Parathyroid adenoma (tissue), 2 donors: Measurements from ENCODE around the gene HSD3B1.

ENCODE experiments used
- H2AFZ ChIP-seq: fragments of 300-600 bp; sonication (generic); one replicate; pipeline ENCODE4 v1.7.0; 2017; ENCODE audit warnings: antibody characterized with exemption, mild to moderate bottlenecking
- H3K27ac ChIP-seq: fragments of 300-600 bp; sonication (generic); one replicate; pipeline ENCODE4 v1.7.0; 2017
- H3K27me3 ChIP-seq: fragments of 300-600 bp; sonication (generic); one replicate; pipeline ENCODE4 v1.7.0; 2017; ENCODE audit warnings: low read length; ENCODE audit not compliant: control insufficient read depth, insufficient read depth
- H3K36me3 ChIP-seq: fragments of 300-600 bp; sonication (generic); one replicate; pipeline ENCODE4 v1.7.0; 2017; ENCODE audit warnings: low read length; ENCODE audit not compliant: control insufficient read depth, insufficient read depth
- H3K4me1 ChIP-seq: fragments of 300-600 bp; sonication (generic); one replicate; pipeline ENCODE4 v1.7.0; 2017; ENCODE audit warnings: control low read depth
- H3K4me2 ChIP-seq: fragments of 300-600 bp; sonication (generic); one replicate; pipeline ENCODE4 v1.7.0; 2017; ENCODE audit warnings: low read length
- H3K4me3 ChIP-seq: fragments of 300-600 bp; sonication (generic); one replicate; pipeline ENCODE4 v1.7.0; 2017; ENCODE audit warnings: low read depth, low read length
- H3K79me2 ChIP-seq: fragments of 300-600 bp; sonication (generic); one replicate; pipeline ENCODE4 v1.7.0; 2017; ENCODE audit warnings: control low read depth
- H3K9ac ChIP-seq: fragments of 300-600 bp; sonication (generic); one replicate; pipeline ENCODE4 v1.7.0; 2017; ENCODE audit warnings: mild to moderate bottlenecking
- H3K9me3 ChIP-seq: fragments of 300-600 bp; sonication (generic); one replicate; pipeline ENCODE4 v1.7.0; 2017; ENCODE audit warnings: low read length; ENCODE audit not compliant: control insufficient read depth
- TF ChIP-seq, protein P1 (sequence below): fragments of 300-600 bp; sonication (generic); IDR thresholded peaks from one replicate; pipeline ENCODE4 v1.7.0; 2017; ENCODE audit warnings: antibody characterized with exemption, mild to moderate bottlenecking
- donor health status: primary hyperparathyroidism.

Gene HSD3B1

GRCh38 chr1:119467857-119468668, 38.9 kb upstream of the HSD3B1 start:
- Histone ChIP-seq H3K4me3 (no peak overlapping the region), H3K4me2 (no peak overlapping the region), H3K9ac (no peak overlapping the region), H3K36me3 (no peaks in the 10 kb centered on the region), H3K27ac (no peak overlapping the region), H3K79me2 (no peaks in the 10 kb centered on the region), H2AFZ (no peak overlapping the region), H3K9me3 (no peaks in the 10 kb centered on the region), H3K27me3 (no peaks in the 10 kb centered on the region), H3K4me1 (no peaks in the 10 kb centered on the region)
- TF ChIP-seq, protein P1, sequence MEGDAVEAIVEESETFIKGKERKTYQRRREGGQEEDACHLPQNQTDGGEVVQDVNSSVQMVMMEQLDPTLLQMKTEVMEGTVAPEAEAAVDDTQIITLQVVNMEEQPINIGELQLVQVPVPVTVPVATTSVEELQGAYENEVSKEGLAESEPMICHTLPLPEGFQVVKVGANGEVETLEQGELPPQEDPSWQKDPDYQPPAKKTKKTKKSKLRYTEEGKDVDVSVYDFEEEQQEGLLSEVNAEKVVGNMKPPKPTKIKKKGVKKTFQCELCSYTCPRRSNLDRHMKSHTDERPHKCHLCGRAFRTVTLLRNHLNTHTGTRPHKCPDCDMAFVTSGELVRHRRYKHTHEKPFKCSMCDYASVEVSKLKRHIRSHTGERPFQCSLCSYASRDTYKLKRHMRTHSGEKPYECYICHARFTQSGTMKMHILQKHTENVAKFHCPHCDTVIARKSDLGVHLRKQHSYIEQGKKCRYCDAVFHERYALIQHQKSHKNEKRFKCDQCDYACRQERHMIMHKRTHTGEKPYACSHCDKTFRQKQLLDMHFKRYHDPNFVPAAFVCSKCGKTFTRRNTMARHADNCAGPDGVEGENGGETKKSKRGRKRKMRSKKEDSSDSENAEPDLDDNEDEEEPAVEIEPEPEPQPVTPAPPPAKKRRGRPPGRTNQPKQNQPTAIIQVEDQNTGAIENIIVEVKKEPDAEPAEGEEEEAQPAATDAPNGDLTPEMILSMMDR, result no peak

GRCh38 chr1:119469741-119470140, 37.3 kb upstream of the HSD3B1 start:
- no peaks in the 10 kb centered on the region for H3K79me2 ChIP-seq
- H3K27ac ChIP-seq, result no peak overlapping the region
- H2AFZ ChIP-seq, result no peak overlapping the region
- no peaks in the 10 kb centered on the region for H3K27me3 ChIP-seq
- no peaks in the 10 kb centered on the region for H3K4me1 ChIP-seq
- TF ChIP-seq, protein P1, result no peak
- H3K9me3 ChIP-seq, result no peaks in the 10 kb centered on the region
- H3K36me3 ChIP-seq, result no peaks in the 10 kb centered on the region
- H3K4me2 ChIP-seq, result no peak overlapping the region
- no peak overlapping the region for H3K9ac ChIP-seq
- H3K4me3 ChIP-seq, result no peak overlapping the region

DNA sequence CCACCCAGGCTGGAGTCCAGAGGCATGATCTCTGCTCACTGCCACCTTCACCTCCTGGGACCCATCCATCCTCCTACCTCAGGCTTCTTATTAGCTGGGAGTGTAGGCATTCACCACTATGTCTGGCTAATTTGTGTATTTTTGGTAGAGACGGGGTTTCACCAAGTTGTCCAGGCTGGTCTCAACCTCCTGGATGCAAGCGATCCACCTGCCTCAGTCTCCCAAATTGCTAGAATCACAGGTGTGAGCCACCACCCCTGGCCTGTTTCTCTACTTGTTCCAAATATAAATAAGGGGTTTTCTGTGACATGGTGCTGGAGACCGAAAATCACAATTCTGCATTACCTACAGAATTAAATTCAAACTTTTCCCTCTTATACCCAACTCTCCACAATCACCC, 36.6 kb upstream of the HSD3B1 start:
- H3K27ac ChIP-seq, result no peak overlapping the region
- H3K9me3 ChIP-seq, result no peaks in the 10 kb centered on the region
- H3K4me2 ChIP-seq, result no peak overlapping the region
- H2AFZ ChIP-seq, result no peak overlapping the region
- H3K4me1 ChIP-seq, result no peaks in the 10 kb centered on the region
- H3K36me3 ChIP-seq, result no peaks in the 10 kb centered on the region
- no peaks in the 10 kb centered on the region for H3K27me3 ChIP-seq
- no peaks in the 10 kb centered on the region for H3K79me2 ChIP-seq
- TF ChIP-seq, protein P1, result no peak
- H3K9ac ChIP-seq, result no peak overlapping the region
- H3K4me3 ChIP-seq, result no peak overlapping the region

DNA sequence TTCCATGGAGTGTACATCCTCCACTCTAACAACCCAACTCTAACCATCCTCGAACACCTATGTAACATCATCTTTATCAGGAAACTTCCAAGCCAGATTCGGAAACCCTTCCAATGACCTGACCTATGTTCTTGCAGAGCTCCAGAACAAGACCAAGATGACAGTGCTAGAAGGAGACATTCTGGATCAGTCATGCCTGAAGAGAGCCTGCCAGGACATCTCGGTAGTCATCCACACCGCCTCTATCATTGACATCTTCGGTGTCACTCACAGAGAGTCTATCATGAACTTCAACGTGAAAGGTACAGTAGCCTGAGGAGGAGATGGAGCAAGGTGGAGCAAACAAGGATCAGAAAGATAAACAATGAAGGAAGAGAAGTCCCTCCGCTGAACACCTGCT, 36.1 kb upstream of the HSD3B1 start:
- H3K79me2 ChIP-seq, result no peaks in the 10 kb centered on the region
- no peak overlapping the region for H3K27ac ChIP-seq
- no peaks in the 10 kb centered on the region for H3K36me3 ChIP-seq
- no peak overlapping the region for H3K9ac ChIP-seq
- no peak overlapping the region for H3K4me3 ChIP-seq
- H3K4me1 ChIP-seq, result no peaks in the 10 kb centered on the region
- TF ChIP-seq, protein P1, result no peak
- H2AFZ ChIP-seq, result no peak overlapping the region
- no peaks in the 10 kb centered on the region for H3K9me3 ChIP-seq
- no peak overlapping the region for H3K4me2 ChIP-seq
- H3K27me3 ChIP-seq, result no peaks in the 10 kb centered on the region

GRCh38 chr1:119471566-119471965, 35.4 kb upstream of the HSD3B1 start:
- Histone ChIP-seq H3K9me3 (no peaks in the 10 kb centered on the region), H3K27me3 (no peaks in the 10 kb centered on the region), H3K79me2 (no peaks in the 10 kb centered on the region), H3K27ac (no peak overlapping the region), H3K4me2 (no peak overlapping the region), H3K4me1 (no peaks in the 10 kb centered on the region), H3K9ac (no peak overlapping the region), H3K36me3 (no peaks in the 10 kb centered on the region), H2AFZ (no peak overlapping the region), H3K4me3 (no peak overlapping the region)
- TF ChIP-seq, protein P1, result no peak
